GM18511 (cell line): Measurements from ENCODE around the gene CCDC69.
"Not testable (repeated sequence)": the region's sequence is repeated elsewhere in the genome, so short reads cannot be mapped to it uniquely, and the experiment has no call there.

Source experiments
- ATAC-seq: cut with Tn5 transposase; IDR thresholded peaks from one replicate; pipeline ENCODE4 v1.9.1; 2021; ENCODE audit warnings: mild to moderate bottlenecking, moderate library complexity; ENCODE audit not compliant: unreplicated experiment

CCDC69 gene

DNA sequence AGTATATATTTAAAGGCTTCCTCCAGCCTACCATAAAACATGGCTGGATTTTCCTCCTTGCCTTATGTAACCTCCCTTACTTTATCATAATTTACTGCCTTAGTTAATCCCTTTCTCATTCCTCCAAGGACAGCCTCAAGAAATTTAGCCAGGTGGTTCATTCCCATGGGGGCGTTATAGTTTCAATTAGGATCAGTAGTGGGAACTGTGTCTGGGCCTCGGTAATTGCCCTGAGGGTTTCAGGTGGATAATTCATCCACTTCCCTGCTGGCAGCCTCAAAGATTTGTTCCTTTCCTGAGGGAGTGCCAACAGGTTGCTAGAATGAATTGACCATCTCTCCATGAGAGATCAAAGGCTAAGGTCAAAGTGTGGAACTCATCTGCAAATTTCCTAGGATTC lies 24.8 kb upstream of the CCDC69 start:
- no peak for ATAC-seq

DNA sequence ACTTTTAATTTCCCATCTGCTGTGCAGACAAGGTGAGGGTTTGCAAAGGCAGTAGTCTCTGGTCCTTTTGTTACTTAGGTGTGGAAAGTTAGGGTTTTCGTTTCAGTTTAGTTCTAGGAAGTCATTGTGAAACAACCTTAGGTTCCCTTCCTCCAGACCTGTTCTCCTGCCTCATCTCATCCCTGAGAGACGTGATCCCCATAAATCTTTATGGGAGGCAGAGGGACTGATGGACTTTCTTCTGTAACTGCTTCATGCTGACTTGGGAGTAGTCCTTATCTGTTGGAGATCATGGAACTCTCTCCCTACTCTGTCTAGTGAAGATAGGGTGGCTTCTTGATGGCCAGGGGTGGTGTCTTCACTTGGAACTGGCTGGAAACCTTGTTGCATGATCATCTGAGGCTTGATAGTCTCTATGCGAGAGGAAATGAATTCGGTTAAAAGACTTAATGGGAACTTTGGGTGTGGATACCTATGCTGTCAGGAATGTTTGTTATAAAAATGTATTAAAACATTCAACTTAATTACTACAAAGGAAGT lies 21.9 kb upstream of the CCDC69 start:
- ATAC-seq: no peak

DNA sequence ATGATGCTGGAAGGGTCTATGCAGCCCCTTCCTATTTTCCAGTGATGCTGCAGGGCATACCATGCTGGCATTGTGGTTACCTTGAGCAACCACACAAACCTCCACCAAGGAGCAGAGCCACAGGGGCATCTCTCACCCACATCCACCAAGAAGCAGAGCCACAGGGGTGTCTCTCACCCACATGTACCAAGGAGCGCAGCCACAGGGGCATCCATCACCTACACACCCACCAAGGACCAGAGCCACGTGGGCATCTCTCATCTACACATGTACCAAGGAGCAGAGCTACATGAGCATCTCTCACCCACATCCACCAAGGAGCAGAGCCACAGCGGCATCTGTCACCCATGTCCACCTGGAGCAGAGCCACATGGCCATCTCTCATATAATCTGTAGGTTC lies 20.3 kb upstream of the CCDC69 start:
- no peak for ATAC-seq

DNA sequence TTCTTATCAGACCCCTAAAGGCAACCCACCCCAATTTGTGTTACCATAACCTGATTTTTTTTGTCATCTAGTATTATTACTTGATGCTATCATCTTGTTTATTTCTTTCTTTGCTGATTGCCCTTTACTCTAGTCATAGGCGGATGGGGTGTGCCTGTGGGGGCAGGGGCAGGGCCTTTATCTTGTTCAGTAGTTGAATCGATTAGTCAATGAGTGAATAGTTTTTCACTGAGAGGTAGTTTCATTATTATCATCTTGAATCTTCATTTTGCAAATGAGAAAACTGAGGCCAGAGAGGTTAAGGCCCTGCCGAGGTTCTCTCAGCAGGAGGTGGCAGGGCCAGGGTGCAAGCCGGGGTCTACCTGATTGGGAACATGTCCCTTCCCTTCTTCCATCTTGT lies 19.7 kb upstream of the CCDC69 start:
- no peak for ATAC-seq

DNA sequence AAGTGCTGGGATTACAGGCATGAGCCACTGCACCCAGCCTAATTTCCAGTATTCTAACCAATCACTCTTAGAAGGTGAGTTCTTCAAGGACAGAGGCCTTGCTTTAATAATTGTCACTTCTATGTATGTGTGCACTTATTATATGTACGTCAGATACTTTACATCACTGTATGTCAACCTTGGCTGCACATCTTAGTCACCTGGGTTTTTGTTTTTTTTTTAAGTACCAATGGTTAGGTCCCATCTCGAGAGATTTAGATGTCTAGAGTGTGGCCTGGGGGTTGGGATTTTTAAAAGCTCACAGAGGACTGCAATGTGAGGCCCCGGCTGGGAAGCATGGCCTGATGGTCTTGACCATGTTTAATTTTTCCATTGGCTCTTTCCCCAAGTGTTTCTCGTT lies 19.2 kb upstream of the CCDC69 start:
- no peak for ATAC-seq

DNA sequence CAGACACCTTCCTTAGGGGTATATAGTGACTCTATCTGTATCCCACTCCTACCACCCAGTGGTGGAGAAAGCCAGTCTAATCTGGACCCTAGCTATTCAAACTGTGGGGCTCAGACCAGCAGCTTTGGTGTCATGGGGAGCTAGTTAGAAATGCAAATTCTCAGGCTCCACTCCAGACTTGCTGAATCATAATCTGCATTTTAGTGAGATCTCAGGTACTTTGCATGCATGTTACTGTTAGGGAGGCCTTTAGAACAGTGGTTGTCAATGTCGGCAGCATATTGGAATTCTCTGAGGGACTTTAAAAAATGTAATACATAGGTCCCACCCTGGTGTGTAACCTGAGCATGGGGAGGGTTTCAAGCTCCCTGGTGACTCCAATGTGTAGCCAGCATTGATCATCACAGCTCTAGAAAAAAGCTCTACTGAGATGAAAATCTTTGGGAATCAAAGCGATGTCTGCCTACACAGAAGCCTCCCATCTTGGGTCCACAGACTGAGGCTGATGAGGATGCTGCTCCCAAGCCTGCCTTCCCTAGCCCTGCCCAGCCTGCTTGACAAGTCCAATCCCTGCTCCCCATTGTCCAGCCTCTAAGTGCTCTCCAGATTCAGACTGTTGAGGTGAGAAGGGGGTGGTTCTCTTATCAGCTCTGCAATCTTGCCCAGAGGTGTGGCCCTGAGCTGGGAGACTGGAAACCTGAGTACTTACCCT lies 17.2 kb upstream of the CCDC69 start:
- ATAC-seq: no peak

DNA sequence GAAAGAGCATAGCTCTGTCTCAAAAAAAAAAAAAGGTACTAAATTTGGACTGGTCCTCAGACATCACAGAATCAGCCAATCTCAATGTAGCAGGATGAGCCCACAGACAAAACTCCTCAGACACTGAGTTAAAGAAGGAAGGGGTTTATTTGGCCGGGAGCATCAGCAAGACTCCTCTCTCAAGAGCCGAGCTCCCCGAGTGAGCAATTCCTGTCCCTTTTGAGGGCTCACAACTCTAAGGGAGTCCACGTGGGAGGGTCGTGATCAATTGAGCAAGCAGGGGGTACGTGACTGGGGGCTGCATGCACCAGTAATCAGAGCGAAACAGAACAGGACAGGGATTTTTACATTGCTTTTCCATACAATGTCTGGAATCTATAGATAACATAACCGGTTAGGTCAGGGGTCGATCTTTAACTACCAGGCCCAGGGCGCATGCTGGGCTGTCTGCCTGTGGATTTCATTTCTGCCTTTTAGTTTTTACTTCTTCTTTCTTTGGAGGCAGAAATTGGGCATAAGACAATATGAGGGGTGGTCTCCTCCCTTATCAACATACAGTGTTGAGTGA lies 16.5 kb upstream of the CCDC69 start:
- ATAC-seq: not testable (repeated sequence)

DNA sequence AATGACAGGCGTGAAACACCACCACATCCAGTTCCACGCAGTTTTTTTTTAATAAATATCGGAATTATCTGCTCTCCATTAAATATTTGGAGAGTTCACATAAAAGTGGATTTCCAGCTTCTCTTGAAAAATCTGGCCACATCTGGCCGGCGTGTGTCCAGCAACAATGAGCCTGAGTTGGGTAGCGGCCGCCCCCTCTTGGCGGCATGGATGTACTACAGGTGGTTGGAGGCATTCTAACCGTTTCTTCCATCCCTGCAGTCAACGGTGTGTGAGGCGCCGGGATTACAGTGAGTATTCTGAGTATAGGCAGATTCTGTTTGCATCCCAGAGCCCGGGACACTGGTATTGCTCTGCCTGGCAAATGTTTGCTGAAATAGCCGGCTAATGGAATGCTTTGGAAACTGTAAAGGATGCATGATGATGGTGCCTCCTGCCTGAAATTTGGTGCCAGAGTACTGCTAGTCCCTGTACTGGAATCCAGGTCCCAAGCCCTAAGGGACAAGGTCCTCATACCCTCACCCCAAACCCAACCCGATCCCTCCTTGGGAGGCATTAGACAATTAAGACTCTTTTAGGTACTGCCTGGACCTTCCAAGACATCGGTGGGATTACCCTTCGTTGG lies 15.5 kb upstream of the CCDC69 start:
- peak; percentile 49 for ATAC-seq

DNA sequence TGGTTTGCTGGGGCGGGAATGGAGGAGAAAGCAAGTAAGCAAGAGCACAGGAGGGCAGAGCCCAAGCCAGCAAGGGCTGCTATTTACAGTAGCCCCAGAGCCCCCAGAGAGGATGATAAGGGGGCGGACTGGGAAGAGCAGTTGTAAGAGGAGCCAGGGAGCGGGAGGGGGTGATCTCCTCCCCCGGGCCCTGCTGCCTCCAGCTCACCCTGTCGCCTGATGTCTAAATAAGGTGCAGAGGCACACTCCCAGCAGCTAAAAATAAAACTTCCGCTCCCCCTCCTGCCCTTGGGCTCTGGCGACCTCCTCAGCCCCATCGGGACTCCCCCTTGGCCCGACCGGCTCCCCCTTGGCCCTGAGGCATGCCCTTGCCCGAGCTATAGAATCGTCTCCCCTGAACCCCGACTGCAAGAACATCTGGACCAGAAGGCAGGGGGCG lies 14.4 kb upstream of the CCDC69 start:
- peak; percentile 47 for ATAC-seq

DNA sequence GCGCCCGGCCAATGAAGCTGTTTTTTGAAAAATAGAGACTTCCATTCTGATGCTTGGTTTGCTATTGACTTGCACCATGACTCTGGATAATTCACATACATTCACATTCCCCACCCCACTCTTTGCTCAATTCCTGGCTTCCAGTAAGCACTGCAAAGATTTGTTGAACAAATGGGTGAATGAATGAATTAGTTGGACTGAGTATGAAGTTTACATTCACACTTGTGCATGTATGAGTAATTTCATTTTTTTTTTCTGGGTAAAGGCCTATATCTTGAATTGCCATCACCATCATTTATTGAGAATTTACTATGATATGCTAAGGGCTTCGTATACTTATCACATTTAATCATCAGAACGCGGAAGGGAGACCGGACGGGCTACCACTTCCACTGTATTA lies 13.8 kb upstream of the CCDC69 start:
- ATAC-seq: no peak

DNA sequence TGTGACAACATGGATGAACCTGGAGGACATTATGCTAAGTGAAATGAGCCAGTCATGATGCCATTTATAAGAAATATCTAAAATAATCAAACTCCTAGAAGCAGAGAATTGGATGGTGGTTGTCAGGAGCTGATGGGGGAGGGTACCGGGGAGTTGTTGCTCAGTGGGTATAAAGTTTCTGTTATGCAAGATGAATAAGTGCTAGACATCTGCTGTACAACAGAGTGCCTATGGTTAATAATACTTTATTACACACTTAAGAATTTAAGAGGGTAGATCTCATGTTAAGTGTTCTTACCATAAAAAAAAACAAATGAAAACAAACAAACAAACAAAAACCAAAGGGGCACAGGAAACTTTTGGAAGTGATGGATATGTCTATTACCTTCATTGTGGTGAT lies 13.0 kb upstream of the CCDC69 start:
- no peak for ATAC-seq

DNA sequence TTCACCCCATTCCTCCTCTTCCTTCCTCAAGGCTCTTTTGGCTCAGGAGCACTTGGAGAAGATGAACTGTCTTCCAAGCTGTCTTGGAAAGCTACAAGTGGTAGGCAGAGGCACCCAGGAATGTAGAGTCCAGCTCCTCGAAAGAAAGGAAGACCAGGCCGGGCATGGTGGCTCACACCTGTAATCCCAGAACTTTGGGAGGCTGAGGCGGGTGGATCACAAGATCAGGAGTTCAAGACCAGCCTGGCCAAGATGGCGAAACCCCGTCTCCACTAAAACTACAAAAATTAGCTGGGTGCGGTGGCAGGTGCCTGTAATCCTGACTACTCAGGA lies 11.3 kb upstream of the CCDC69 start:
- not testable (repeated sequence) for ATAC-seq

DNA sequence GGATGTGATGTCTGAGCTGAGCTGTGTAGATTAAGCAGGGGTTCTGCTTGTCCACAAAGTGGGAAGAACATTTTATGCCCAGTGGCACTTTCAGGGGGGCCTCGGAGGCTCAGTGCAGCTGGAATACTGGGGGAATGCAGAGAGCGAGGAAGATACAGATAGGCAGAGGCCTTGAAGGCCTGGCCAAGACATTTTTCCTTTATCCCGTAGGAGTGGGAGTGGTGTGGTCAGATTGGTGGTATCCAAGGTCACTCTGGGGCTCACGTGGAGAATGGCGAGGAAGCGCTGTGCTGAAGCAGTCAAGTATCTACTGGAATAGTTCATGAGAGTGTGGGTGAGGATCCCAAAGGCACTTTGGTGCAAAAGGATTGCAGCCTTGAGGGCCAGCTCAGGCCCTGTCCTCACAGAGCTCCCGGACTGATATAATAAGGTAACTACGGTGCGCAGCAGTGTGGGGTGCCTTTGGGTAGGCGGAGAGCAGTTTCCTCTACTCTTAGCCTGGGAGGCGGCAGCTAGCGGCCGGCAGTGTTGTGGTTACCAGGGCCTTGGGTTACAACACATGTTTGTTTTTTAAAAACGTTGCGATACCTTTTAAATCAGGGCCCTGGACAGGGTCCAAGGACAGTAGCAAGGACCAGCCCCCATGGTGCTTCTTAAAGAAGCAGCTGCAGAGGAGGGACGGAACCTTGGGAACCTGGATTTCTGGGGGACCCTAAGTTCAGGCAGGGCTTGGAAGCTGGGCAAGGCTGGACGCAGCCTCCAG lies 10.8 kb upstream of the CCDC69 start:
- peak; percentile 78 for ATAC-seq

DNA sequence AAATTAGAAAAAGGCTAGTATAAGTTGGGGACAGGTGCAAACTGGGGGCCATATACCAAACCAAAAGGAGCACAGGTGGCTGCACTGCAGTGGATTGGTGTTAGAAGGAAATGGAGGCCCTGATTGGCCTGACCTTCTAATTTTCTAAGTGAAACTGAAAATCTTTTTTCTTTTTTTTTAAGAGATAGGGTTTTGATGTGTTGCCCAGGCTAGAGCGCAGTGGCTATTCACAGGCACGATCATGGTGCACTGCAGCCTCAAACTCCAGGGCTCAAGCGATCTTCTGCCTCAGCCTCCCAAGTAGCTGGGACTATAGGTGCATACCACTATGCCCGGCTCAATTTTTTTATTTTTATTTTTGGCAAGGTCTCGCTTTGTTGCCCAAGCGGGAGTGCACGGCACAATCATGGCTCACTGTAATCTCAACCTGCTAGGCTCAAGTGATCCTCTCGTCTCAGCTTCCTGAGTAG lies 9.8 kb upstream of the CCDC69 start:
- ATAC-seq: peak; percentile 59

DNA sequence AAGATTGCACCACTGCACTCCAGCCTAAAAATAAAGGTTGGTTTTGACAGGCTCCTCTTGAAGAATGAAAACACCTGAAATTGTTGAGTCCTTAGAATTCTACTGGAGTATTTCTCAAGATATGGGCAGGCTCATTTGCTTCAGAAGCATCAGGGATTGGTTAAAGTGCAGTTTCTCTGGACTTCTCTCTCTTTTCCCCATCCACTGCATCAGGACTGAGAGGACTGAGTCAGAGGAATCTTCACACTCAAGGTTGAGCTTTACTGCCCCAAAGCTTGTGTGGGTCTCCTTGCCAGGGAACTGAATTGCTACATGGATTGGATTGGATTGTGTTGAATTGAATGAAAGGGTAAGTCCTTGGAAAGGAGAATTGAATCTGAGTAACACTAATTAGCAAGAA lies 7.5 kb upstream of the CCDC69 start:
- no peak for ATAC-seq

DNA sequence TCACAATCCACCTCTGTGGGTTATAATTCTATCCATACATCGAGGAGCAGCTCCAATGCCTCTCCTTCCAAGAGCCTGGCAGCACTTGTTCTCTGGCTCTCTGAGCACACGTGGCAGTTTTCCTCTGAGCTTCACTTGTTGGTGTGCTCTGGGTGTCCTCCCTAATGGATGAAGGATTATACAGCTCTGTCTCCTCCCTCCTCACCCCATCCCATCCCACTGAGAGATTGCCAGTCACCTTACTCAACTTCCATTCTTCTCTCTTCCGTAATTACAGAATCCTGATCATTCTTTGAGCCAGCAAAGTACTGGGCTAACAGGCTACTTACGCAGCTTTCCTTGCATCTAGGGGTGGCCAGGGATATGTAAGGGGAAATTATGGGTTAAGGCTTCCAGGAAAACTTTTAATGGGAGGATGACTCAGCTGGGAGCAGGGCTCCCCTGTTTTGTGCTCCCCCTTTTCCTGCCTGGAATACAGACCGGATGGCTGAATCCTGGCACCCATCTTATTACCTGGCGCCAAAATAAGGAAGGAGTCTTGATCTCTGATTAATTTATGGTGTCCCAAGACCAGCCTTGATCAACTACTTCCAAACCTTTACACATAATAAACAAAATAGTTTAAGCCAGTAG lies 6.3 kb upstream of the CCDC69 start:
- ATAC-seq: no peak

DNA sequence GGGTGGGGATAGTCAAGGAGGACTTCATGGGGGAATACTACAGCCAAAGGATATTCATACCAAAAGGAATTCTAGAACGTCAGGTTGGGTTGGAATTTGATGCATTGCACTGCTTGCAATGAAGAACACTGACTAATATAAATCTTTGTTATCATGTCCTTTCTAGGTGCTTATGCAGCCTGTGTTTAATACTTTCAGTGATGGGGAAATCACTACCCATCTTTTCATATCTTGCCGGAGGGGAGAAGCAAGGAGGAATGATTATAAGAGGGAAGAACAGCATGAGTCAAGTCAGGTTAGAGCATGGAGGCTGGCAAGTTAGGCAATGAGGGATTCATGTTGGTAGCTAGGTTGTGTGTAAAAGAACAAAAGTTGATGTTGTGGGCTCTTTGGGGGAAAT lies 5.1 kb upstream of the CCDC69 start:
- no peak for ATAC-seq

DNA sequence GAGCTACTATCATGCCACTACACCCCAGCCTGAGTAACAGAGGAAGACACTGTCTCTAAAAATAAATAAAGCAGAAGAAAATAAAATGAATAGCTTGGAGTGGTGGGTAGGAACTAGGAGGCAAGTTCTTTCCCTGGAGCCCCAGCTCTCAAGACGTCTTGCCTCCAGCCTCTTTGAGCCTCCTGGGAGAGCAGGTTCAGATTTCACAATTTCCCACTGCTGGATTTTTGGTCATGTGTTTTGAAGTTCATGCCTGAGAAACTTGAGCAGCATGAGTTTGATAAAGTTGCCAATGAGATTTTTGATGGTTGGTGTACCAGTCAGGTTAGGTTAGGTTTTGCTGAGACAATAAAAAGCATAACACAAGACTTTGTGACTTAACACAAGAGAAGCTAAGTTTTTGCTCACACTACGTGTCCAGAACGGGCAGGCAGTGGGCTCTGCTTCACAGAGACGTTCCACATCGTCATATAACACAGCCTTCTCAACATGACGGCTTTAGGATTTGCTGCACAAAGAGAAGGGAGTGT lies 4.1 kb upstream of the CCDC69 start:
- ATAC-seq: no peak

DNA sequence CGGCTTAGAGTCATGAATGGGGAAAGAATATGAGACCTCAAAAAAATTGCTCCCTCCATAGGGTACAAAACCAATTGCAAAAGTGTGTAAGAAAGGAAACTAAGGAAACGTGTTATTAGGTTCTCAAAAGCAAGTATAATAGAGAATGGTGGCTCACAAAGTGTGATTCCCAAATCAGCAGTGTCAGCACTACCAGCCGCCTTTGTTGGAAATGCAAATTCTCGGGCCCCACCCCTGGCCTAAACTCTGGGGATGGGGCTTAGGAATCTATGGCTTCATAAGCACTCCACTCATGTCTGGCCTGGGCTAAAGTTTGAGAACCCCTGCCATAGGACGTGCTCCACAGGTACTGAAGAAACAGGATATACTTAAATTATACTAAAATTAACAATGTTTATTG lies 1.6 kb upstream of the CCDC69 start:
- no peak for ATAC-seq

DNA sequence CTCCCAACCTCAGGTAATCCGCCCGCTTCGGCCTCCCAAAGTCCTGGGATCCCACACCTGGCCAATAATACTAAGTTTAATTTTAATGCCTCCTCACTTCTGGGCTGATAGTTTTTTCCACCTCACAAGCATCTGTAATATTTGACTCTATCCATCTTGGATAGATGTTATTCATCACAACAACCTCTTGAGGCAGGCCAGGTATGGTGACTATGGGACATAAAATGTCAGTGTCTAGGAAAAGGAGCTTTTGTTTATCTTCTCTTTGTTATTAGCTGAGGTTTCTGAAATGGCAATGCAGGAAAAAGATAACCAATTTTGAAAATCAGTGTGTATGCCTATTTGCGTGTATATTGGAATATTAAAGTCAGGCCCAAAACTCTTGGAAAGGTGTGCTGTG lies 1.2 kb upstream of the CCDC69 start:
- ATAC-seq: no peak

DNA sequence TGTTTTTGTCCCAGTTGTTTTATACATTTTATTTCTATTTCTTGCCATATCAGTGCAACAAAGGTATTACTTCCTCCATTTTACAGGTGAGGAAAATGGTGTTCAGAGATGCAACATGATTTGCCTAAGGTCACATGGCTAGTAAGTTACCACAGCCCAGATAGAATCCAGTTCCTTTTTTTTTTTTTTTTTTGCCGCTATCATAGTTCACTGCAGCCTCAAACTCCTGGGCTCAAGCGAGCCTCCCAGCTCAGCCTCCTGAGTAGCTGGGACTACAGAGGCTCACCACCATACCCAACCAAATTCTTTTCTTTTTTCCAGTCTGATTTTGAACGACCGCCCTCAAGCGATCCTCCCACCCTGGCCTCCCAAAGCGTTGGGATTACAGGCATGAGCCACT lies 480 bp upstream of the CCDC69 start:
- ATAC-seq: peak; percentile 38
